GM12878 (cell line): ENCODE measurements around the gene FGD3. TPM values are rescaled to one million over a fixed set of nuclear protein-coding genes. Genes with fewer than 3 reads are reported as not detected.

Experiments used
- ATAC-seq: fragments of 200-7000 bp; cut with Tn5 transposase; 3 replicates; pipeline ENCODE4 v1.9.1; 2020; ENCODE audit warnings: mild to moderate bottlenecking, moderate library complexity
- BruUV-seq: library from RNA; stranded (reverse); fragments of 400-500 nt; replicated peaks from 2 replicates; lab custom pipeline; 2021; lab: Mats Ljungman, UMichigan
- CTCF ChIA-PET: fragments of 300-600 bp; sonication (Branson Sonifier 250); formaldehyde crosslinking; extraction: SDS; loops from one replicate; lab custom pipeline; 2021; ENCODE audit warnings: inconsistent platforms; lab: Yijun Ruan, JAX
- POLR2A ChIA-PET: fragments of 350-600 bp; formaldehyde crosslinking; extraction: SDS; loops from one replicate; lab custom pipeline; 2021; ENCODE audit warnings: inconsistent platforms; lab: Charles Lee
- RAD21 ChIA-PET: fragments of 300-600 bp; sonication (Branson Sonifier 250); formaldehyde crosslinking; loops from one replicate; lab custom pipeline; 2023; ENCODE audit warnings: antibody characterized with exemption; ENCODE audit not compliant: unreplicated experiment; lab: Charles Lee
- SMC1A ChIA-PET: fragments of 300-600 bp; sonication (Branson Sonifier 250); formaldehyde crosslinking; loops from one replicate; lab custom pipeline; 2023; ENCODE audit not compliant: unreplicated experiment, uncharacterized antibody; lab: Charles Lee
- DNase-seq: peaks from one replicate; pipeline ENCODE4 v3.0.0-alpha.2; 2011; ENCODE audit warnings: low read depth, low spot score
- FAIRE-seq: peaks from 3 replicates; lab custom pipeline; 2011; peaks lifted over from hg19 to GRCh38; lab: Jason Lieb, UNC
- H2AFZ ChIP-seq: 2 replicates; pipeline ENCODE4 v1.6.0; 2011; ENCODE audit warnings: low read depth, low read length, control low read depth; ENCODE audit not compliant: control insufficient read depth
- H3K27ac ChIP-seq: 2 replicates; pipeline ENCODE4 v1.5.1; 2011; ENCODE audit warnings: control low read depth; ENCODE audit not compliant: control insufficient read depth, insufficient read depth
- H3K27me3 ChIP-seq, 2 experiments: replicated peaks in 1 of 2; 2 replicates each; pipeline versions ENCODE4 v1.6.0 to v1.6.1; 2011; ENCODE audit warnings: low read length in 1 of 2; ENCODE audit not compliant: control insufficient read depth in 2 of 2, insufficient read depth in 2 of 2
- H3K36me3 ChIP-seq, 2 experiments: 2 replicates each; pipeline ENCODE4 v1.5.1; 2011; ENCODE audit warnings: low read length in 1 of 2; ENCODE audit not compliant: control insufficient read depth in 2 of 2, insufficient read depth in 2 of 2
- H3K4me1 ChIP-seq: 2 replicates; pipeline ENCODE4 v1.6.1; 2011; ENCODE audit warnings: mild to moderate bottlenecking, low read length, moderate library complexity, mixed read lengths; ENCODE audit not compliant: control insufficient read depth, insufficient read depth
- H3K4me2 ChIP-seq: 2 replicates; pipeline ENCODE4 v1.6.0; 2011; ENCODE audit warnings: control low read depth; ENCODE audit not compliant: control insufficient read depth, insufficient read depth
- H3K4me3 ChIP-seq: fragments of 200-600 bp; sonication (generic); 2 replicates; pipeline ENCODE4 v1.5.1; 2016
- H3K79me2 ChIP-seq: 2 replicates; pipeline ENCODE4 v1.6.0; 2011; ENCODE audit warnings: low read length; ENCODE audit not compliant: control insufficient read depth, insufficient read depth
- H3K9ac ChIP-seq: 2 replicates; pipeline ENCODE4 v1.8.0; 2011; ENCODE audit warnings: low read length, control low read depth, mixed read lengths; ENCODE audit not compliant: control insufficient read depth, insufficient read depth
- H3K9me3 ChIP-seq: replicated peaks from 3 replicates; pipeline ENCODE4 v1.5.1; 2011; ENCODE audit warnings: mild to moderate bottlenecking, low read length; ENCODE audit not compliant: control insufficient read depth, insufficient read depth
- H4K20me1 ChIP-seq: 2 replicates; pipeline ENCODE4 v1.6.0; 2011; ENCODE audit not compliant: control insufficient read depth, insufficient read depth
- CEBPB ChIP-seq, 2 experiments: fragments of 150-350 bp in 1 of 2; IDR thresholded peaks; 2 replicates each; pipeline ENCODE4 v1.6.1; 2012 to 2014; ENCODE audit warnings: low read depth in 2 of 2, low read length in 2 of 2, borderline replicate concordance in 1 of 2, inconsistent platforms in 1 of 2
- CHD4 ChIP-seq: fragments of 200-600 bp; sonication (generic); IDR thresholded peaks from 2 replicates; pipeline ENCODE4 v1.6.1; 2016; ENCODE audit warnings: mild to moderate bottlenecking
- POLR2AphosphoS2 ChIP-seq: IDR thresholded peaks from 2 replicates; pipeline ENCODE4 v1.6.1; 2011; ENCODE audit warnings: low read depth, mild to moderate bottlenecking, low read length, improper control_type of control experiment, moderate library complexity
- RBBP5 ChIP-seq: fragments of 200-600 bp; sonication (generic); conservative IDR thresholded peaks from 2 replicates; pipeline ENCODE4 v1.6.1; 2016
- SMARCA5 ChIP-seq: fragments of 450-650 bp; IDR thresholded peaks from 2 replicates; pipeline ENCODE4 v1.6.1; 2017; ENCODE audit warnings: mild to moderate bottlenecking
- SPI1 ChIP-seq: IDR thresholded peaks from 2 replicates; pipeline ENCODE4 v1.6.1; 2011; ENCODE audit warnings: low read depth, mild to moderate bottlenecking, low read length, moderate library complexity, borderline replicate concordance; ENCODE audit not compliant: insufficient read depth
- WGBS: methylation state at CpG from one replicate; pipeline ENCODE4 v1.1.6; 2016; ENCODE audit warnings: low lambda C conversion rate; ENCODE audit not compliant: insufficient replicate concordance, insufficient coverage; ENCODE audit errors: missing lambda C conversion rate; 5-methylcytosine and 5-hydroxymethylcytosine counted together
- in situ Hi-C: fragments of 300-500 bp; cut with MboI; formaldehyde crosslinking; loops from 9 replicates; pipeline ENCODE4 v1.14.3; 2018; ENCODE audit warnings: mixed read lengths
- intact Hi-C: fragments of 100-400 bp; cut with micrococcal nuclease; formaldehyde crosslinking; loops from one replicate; pipeline ENCODE4 v1.14.2; 2022; ENCODE audit not compliant: unreplicated experiment
- polyA plus RNA-seq, 11 experiments: library from polyadenylated mRNA; depleted of rRNA in 4 of 11; unstranded in 6 of 11; stranded (reverse) in 5 of 11; fragments of >200 nt; fragmentation: Nextera tagmentation in 4 of 11; fragmentation: Illumina TruSeq in 1 of 11; extraction: Ambion mirVana in 4 of 11; extraction: Trizol in 1 of 11; gene quantifications; 1 replicate in 1 of 11; 2 replicates in 10 of 11; pipeline versions ENCODE4 v1.2.1 to v1.2.3, GENCODE V29; 2011 to 2016; ENCODE audit warnings: inconsistent platforms in 2 of 11, missing spikeins in 2 of 11, low read depth in 1 of 11
- total RNA-seq, 4 experiments: library from RNA; depleted of rRNA in 3 of 4; stranded (reverse); fragments of >200 nt in 3 of 4; fragmentation: Illumina TruSeq in 1 of 4; extraction: Trizol in 1 of 4; gene quantifications; 2 replicates each; pipeline versions ENCODE4 v1.2.1 to v1.2.3, GENCODE V29; 2013 to 2021
- TF ChIP-seq, protein P1 (sequence below): fragments of 450-650 bp; IDR thresholded peaks from 2 replicates; pipeline ENCODE4 v1.6.1; 2018; ENCODE audit warnings: mild to moderate bottlenecking, low read depth, moderate library complexity; ENCODE audit not compliant: partially characterized antibody
- TF ChIP-seq, protein P2 (sequence below): IDR thresholded peaks from 2 replicates; pipeline ENCODE4 v1.6.1; 2011; ENCODE audit warnings: borderline replicate concordance, low read depth, mild to moderate bottlenecking, moderate library complexity, mixed read lengths, low read length; ENCODE audit not compliant: insufficient read depth; ENCODE audit errors: extremely low read length
- TF ChIP-seq, protein P3 (sequence below): fragments of 450-650 bp; IDR thresholded peaks from 2 replicates; pipeline ENCODE4 v1.6.1; 2017; ENCODE audit warnings: low read depth, mild to moderate bottlenecking, moderate library complexity

Gene FGD3
- total and polyA plus RNA-seq, 10 of the 15 experiments (the other 5 are each of a cell fraction or from before 2014, with no cell fraction given) = 0.26 to 18.1 (median 12.4) TPM

DNA sequence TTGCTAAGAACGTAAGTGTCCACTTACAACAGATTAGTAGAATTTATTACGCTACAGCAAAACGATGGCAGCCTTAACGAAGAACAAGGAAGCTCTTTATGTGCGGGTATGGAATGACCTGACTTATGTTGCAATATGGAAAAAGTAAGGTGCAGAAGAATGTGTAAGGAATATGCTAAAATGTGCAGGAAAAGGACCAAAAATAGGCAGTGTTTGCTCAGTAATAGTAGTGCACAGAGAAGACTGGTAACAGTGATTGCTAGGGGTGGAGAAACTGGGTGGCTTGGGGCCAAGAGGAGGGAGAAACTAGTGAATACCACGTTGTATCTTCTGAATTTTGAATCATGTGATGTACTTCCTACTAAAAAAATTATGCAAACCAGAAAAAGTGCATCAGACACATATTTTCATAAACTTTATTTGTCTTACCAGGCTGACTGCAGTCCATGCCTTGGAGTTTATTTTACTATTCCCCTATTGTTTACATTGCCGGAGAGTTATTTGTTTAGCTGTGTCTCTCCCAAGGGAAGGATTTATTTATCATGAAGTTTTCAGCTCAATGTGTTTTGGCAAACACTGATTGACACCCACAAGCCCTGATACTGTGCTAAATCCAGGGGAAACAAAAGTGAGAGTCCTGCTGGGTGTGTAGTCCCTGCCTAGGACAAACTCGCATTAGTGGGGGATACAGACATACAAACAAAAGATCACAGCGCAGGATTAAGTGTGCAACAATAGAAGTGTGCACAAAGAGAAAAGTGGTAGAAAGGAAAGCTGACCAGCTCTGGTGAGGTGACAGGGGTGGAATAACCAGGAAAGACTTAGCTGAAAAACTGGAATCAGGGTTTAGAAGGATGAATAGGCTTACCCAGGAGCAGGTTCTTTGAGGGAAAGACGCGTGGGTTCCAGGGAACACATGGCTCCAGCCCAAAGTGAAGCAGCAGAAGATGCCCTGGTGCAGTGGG, 35.5 kb upstream of the FGD3 start (continued):
- TF ChIP-seq, protein P1, sequence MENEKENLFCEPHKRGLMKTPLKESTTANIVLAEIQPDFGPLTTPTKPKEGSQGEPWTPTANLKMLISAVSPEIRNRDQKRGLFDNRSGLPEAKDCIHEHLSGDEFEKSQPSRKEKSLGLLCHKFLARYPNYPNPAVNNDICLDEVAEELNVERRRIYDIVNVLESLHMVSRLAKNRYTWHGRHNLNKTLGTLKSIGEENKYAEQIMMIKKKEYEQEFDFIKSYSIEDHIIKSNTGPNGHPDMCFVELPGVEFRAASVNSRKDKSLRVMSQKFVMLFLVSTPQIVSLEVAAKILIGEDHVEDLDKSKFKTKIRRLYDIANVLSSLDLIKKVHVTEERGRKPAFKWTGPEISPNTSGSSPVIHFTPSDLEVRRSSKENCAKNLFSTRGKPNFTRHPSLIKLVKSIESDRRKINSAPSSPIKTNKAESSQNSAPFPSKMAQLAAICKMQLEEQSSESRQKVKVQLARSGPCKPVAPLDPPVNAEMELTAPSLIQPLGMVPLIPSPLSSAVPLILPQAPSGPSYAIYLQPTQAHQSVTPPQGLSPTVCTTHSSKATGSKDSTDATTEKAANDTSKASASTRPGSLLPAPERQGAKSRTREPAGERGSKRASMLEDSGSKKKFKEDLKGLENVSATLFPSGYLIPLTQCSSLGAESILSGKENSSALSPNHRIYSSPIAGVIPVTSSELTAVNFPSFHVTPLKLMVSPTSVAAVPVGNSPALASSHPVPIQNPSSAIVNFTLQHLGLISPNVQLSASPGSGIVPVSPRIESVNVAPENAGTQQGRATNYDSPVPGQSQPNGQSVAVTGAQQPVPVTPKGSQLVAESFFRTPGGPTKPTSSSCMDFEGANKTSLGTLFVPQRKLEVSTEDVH = no peak
- TF ChIP-seq, protein P2, sequence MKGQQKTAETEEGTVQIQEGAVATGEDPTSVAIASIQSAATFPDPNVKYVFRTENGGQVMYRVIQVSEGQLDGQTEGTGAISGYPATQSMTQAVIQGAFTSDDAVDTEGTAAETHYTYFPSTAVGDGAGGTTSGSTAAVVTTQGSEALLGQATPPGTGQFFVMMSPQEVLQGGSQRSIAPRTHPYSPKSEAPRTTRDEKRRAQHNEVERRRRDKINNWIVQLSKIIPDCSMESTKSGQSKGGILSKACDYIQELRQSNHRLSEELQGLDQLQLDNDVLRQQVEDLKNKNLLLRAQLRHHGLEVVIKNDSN = no peak
- TF ChIP-seq POLR2AphosphoS2 = no peak
- TF ChIP-seq RBBP5 = no peak
- TF ChIP-seq, all 136 proteins: peak for 0

DNA sequence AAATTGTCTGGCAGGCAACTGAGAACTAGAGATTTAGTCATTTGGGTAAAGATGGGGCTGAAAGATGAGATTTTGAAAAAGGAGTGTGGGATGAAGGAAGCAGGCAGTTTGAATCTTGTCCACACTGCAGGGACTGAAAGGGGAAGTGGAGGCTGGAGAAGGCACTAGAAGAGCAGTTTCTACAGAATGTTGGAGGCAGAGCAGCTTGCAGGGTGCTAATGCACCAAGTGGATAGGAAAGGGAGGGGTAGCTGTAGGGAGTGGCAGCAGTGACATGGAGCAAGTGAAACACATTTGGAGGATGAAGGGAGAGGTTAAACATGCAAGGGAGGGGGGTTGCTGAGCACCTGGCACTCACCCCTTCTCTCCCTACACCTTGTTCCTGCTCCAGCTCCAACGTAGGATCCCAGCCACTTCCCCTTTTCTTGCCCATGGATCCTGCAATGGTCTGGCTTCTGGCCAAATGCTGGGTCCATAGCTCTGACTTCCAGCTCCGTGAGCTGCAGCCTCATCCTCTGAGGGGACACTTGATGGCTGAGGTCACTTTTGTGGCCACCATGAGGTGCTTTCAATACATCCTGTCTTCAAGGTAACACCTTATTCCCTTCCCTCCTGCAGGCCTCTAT, 30.0 kb upstream of the FGD3 start:
- no TSS peak for BruUV-seq
- in situ Hi-C loops = no loop called here
- 22% methylated on average over 2 of the region's 2 CpGs for WGBS

More for the DNA sequence above, 30.0 kb upstream of the FGD3 start:
- H3K4me3 ChIP-seq = no peak overlapping the region
- H3K4me2 ChIP-seq = no peak overlapping the region
- H3K27ac ChIP-seq = no peak overlapping the region
- no peaks in the 10 kb centered on the region for H3K79me2 ChIP-seq
- intact Hi-C loops = no loop called here
- no peaks in the 10 kb centered on the region for H4K20me1 ChIP-seq
- no peaks in the 10 kb centered on the region; a peak in 1 of 4 replicates for H3K27me3 ChIP-seq
- no peaks in the 10 kb centered on the region for H3K9me3 ChIP-seq
- 0 out of 2 replicates have a peak, but pooled peaks cover 6% of the 10 kb centered on the region for H3K4me1 ChIP-seq
- DNase-seq = no peak
- ATAC-seq = no peak
- H3K36me3 ChIP-seq = no peaks in the 10 kb centered on the region
- TF ChIP-seq CHD4 (no peak), SMARCA5 (no peak), SPI1 (peak; percentile 30; the same call in 1 of the 2 replicates), CEBPB (IDR thresholded peaks at IDR 0.05; ENCODE audit: borderline replicate concordance in 1 of 2, low read depth in 2 of 2, low read length in 2 of 2) (no peak)
- TF ChIP-seq, protein P3, sequence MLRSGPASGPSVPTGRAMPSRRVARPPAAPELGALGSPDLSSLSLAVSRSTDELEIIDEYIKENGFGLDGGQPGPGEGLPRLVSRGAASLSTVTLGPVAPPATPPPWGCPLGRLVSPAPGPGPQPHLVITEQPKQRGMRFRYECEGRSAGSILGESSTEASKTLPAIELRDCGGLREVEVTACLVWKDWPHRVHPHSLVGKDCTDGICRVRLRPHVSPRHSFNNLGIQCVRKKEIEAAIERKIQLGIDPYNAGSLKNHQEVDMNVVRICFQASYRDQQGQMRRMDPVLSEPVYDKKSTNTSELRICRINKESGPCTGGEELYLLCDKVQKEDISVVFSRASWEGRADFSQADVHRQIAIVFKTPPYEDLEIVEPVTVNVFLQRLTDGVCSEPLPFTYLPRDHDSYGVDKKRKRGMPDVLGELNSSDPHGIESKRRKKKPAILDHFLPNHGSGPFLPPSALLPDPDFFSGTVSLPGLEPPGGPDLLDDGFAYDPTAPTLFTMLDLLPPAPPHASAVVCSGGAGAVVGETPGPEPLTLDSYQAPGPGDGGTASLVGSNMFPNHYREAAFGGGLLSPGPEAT = no peak
- ChIA-PET RAD21 (no interaction called here), CTCF (no interaction called here), SMC1A (no interaction called here), POLR2A (no interaction called here)
- no peak overlapping the region for H3K9ac ChIP-seq
- no peak for FAIRE-seq
- no peak overlapping the region for H2AFZ ChIP-seq
